ENCODE data around the gene TMEM86B.

TMEM86B gene, protein sequence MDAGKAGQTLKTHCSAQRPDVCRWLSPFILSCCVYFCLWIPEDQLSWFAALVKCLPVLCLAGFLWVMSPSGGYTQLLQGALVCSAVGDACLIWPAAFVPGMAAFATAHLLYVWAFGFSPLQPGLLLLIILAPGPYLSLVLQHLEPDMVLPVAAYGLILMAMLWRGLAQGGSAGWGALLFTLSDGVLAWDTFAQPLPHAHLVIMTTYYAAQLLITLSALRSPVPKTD

DNA sequence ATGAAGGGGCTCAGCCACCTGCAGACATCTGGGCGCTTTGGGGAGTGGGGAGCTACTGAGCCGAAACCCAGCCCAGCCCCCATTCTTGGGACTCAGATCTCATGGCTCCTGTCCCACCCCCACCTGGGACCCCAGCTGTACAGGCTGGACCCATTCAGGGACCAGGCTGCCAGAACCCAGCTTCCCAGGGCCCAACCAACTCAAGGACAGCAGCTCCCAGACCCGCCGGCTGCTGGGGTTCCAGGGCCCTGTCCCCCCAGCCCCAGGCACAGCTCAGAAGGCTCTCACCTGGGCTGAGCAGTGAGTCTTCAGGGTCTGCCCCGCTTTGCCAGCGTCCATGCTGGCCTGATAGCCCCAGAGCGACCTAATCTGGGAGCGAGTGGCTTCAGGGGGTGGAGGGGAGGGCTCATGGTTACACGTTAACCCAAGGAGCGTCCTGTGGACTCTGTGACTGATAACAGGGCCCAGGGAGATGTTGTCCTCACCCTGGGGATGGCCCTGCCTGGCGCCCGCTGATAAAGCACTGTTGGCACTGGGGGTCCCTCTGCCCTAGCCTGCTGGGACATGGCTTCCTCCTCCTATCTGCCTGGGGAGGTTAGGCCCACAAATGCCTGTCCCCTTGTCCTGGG lies at the start of gene TMEM86B:
TSS of gene TMEM86B (minus strand) at position 361 of the 629 bp plus-strand sequence. CDS start at position 339, 22 bp downstream.
- no peak for DNase-seq

GRCh38 chr19:55277494-55277893 lies 48.9 kb upstream of the TMEM86B start:
- DNase-seq, result no peak

GRCh38 chr19:55276720-55277430 lies 48.3 kb upstream of the TMEM86B start:
- DNase-seq, result no peak

GRCh38 chr19:55275851-55276719 lies 47.5 kb upstream of the TMEM86B start:
- DNase-seq, result no peak

- no peak for DNase-seq
Observed at GRCh38 chr19:55273978-55274707, 45.6 kb upstream of the TMEM86B start.

DNA sequence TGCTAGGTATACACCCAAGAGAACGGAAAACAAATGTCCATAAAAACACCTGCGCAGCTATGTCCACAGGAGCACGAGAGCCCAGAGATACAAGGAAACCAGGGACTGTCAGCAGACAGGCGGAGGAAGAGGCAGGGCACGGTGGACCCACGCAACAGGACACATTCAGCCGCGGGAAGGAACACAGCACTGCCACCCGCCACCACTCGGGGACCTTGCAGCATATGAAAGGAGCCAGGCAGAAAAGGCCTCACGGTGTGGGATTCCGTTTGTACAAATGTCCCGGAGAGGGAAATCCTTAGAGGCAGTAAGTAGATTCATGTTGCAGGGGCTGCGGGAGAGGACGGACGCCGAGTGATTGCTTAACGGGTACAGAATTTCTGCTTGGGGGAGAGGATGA lies 43.6 kb upstream of the TMEM86B start:
- no peak for DNase-seq

GRCh38 chr19:55270172-55270942 lies 41.8 kb upstream of the TMEM86B start:
- no peak for DNase-seq

- DNase-seq, result no peak
Observed at GRCh38 chr19:55269299-55269698, 40.7 kb upstream of the TMEM86B start.

GRCh38 chr19:55266840-55267239 lies 38.3 kb upstream of the TMEM86B start:
- no peak for DNase-seq

- no peak for DNase-seq
Observed at GRCh38 chr19:55266404-55266803, 37.8 kb upstream of the TMEM86B start.

DNA sequence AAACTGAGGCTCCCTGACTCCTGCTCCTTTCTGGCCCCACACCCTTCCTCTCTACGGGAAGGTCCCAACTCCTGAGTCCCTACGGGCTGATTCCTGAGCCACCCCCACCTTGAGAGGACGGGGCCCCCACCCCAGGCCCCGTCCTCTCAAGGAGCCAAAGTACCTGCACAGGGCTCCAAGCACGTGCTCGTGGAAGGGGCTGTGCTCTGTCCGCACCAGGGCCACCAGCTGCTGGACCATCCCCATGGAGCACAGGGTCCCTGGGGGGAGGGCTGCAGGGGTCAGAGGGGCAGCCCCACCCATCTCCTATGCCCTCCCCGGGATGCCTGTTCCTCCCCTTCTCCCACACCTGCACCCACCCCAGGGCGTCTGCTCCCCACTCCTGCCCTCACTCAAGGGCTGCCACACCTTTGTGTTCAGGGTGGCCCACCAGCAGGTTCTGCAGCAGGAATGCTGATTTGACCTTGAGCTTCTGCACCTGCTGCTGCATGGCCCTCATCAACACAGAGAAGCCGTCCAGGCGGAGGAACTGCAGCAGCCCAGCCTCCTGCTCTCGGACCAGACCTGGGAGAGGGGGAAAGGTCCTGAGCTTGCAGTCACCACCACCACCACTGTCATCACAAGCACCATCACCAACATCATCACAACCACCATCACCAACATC lies 37.3 kb upstream of the TMEM86B start:
- no peak for DNase-seq

DNA sequence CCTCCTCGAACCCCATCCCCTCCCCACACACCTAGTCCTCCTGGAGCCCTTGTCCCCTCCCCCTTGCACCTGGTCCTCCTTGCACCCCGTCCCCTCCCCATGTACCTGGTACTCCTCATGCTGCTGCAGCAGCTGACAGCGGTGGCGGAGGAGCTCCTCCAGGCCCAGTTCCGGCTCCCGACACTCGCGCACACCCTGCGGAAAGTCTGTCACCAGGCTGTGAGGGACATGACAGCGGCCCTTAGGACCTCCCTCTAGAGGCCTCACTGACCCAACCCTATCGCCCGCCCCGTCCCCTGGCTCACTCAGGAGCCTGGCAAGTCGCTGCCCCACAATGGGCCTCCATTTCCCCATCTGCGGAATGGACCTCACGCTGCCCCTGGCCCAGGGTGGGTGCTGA lies 36.6 kb upstream of the TMEM86B start:
- no peak for DNase-seq

DNA sequence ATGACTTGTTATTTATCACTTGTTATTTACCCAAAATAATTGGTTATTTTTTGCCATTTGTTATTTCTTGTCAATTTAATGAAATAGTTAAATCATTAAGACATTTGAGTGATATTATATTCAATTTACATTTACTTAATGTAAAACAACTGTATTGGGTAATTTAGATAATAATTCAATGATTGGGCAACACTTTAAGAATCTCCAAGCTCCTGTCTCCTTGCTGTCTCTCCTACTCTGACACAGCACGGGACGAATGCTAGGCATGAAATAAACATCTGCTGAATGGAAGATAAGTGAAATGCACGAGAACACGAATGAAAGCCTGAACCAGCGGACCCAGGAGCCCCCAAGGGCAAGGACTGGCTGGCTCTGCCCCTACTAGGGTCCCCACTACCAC lies 36.0 kb upstream of the TMEM86B start:
- no peak for DNase-seq

DNA sequence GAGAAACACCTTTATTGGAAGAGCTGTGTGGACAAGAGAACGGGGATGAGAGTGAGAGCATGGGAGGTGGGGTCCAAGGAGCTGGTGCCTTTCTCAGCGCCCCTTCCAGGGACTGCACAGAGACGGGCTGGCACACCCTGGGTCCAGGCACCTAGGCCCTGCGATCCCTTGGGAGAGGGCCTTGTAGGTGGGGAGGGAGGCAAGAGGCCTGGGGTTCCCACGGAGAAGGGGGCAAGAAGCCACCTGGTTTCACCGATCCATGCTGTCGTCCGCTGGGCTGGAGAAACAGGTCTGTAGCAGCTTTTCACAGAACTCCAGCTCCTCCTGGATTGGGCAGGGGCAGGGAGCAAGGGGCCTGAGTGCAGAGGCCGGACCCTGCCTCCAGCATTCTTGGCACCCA lies 33.8 kb upstream of the TMEM86B start:
- no peak for DNase-seq

DNA sequence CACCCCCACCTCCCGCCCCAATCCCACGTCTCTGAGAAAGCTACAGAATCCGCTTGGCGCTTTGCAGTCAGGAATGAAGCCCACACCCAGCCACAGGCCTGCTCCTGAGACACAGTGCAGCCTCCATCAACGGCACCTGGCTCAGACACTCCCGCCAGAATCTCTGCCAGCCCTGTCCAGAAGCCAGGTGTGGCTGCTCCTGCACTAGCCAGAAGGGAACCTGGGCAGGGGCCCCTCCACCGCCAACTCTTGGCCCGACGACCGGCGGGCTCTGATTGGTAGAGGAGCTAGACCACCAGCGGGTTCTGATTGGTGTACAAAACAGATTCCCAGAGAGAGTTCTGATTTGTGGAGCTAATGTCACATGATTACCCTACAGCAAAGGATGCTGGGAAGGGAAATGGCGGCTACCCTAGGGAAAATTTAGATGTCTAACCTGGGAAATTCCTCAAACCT lies 33.1 kb upstream of the TMEM86B start:
- no peak for DNase-seq

GRCh38 chr19:55259540-55260210 lies 31.1 kb upstream of the TMEM86B start:
- DNase-seq, result no peak

GRCh38 chr19:55258828-55259539 lies 30.4 kb upstream of the TMEM86B start, which contains the start of gene PPP6R1:
PPP6R1 (minus strand) TSS chr19:55259017; CDS start chr19:55247103, 11,914 bp downstream.
- DNase-seq, result peak; percentile 99

GRCh38 chr19:55258476-55258827 lies 29.9 kb upstream of the TMEM86B start:
- no peak for DNase-seq
